Subcutaneous adipose tissue (tissue), 4 donors: ENCODE results near the gene WT1. TPM values are rescaled to one million over a fixed set of nuclear protein-coding genes. Genes with fewer than 3 reads are reported as not detected.

Source experiments
- total RNA-seq, 4 donors: library from RNA; depleted of rRNA; stranded (reverse); fragments of >200 nt; gene quantifications; one replicate each; pipeline ENCODE4 v1.1.0, GENCODE V29; 2016
- TF ChIP-seq, protein P1 (sequence below): fragments of 450-650 bp; IDR thresholded peaks from one replicate; pipeline ENCODE4 v1.5.1; 2016; ENCODE audit warnings: low read depth, mild to moderate bottlenecking, control low read depth, antibody characterized with exemption, moderate library complexity

The WT1 gene
- total RNA-seq, 4 donors from 2014 or later: 0.82 TPM; not detected in 3

DNA sequence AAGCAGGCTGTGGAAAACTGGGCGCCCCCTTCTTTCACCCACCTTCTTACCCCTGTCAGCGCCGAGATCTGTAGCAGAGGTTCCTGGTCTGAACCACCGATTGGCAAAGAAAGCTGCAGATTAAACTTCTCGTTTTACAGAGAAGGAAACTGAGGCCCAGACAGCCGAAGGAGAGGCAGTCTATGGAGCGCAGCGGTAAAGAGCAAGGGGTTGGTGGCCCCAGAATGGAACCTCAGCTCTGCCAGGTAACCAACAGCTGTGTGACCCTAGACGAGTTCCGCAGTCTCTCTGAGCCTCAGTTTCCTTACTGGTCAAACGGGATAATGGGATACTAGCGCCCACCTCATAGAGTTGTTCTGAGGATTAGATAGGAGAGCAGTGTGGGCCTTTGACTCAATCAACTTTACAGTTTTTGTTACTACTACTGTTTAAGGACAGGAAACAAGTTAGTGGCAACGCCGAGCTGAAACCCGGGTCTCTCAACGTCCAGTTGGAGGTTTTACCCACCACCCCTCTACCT lies 3.1 kb upstream of the WT1 start:
- TF ChIP-seq, protein P1, sequence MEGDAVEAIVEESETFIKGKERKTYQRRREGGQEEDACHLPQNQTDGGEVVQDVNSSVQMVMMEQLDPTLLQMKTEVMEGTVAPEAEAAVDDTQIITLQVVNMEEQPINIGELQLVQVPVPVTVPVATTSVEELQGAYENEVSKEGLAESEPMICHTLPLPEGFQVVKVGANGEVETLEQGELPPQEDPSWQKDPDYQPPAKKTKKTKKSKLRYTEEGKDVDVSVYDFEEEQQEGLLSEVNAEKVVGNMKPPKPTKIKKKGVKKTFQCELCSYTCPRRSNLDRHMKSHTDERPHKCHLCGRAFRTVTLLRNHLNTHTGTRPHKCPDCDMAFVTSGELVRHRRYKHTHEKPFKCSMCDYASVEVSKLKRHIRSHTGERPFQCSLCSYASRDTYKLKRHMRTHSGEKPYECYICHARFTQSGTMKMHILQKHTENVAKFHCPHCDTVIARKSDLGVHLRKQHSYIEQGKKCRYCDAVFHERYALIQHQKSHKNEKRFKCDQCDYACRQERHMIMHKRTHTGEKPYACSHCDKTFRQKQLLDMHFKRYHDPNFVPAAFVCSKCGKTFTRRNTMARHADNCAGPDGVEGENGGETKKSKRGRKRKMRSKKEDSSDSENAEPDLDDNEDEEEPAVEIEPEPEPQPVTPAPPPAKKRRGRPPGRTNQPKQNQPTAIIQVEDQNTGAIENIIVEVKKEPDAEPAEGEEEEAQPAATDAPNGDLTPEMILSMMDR: no peak

- TF ChIP-seq, protein P1: no peak
These were observed 2.4 kb upstream of the WT1 start for GRCh38 chr11:32437495-32438345.

- TF ChIP-seq, protein P1: no peak
These were observed 1.6 kb upstream of the WT1 start for GRCh38 chr11:32436751-32437494.

DNA sequence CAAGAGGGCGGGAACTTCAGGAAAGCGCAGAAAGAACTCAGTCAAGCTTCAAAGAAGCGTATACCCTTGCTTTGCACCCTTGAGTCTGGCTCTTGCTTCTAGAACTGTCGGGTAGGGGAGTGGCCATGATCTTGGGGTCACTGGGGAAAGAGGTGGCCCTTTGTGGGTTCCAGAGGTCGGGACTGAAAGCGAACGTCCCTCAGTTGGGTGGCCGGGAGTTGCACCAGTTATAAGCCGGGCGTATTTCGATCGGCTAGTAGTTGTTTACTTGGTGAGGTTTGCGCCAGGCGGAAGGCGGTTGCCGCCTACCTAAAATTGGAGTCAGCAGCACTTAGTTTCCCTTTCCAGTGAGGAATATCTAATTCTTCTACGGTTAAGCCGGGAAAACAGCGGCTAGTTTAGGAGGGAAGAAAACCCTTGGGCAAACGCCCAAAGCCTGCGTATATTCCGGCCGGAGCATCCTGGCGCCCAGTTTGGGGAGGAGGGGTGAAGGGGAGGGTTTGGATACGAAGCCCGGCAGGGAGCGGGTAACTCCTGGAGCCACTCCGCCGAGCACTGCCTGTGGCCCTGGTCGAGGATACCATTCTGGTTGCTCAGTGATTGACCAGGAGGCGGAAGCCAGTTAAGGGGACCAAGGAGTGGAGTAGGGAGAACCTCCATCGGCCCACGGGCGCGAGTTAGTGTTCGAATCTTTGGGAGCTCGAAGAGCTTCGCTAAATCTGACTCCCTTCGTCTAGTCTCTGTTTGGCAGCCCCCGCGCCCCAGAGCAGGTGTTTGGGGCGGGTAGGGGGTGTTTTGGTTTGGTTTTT lies 807 bp upstream of the WT1 start:
- TF ChIP-seq, protein P1: no peak

DNA sequence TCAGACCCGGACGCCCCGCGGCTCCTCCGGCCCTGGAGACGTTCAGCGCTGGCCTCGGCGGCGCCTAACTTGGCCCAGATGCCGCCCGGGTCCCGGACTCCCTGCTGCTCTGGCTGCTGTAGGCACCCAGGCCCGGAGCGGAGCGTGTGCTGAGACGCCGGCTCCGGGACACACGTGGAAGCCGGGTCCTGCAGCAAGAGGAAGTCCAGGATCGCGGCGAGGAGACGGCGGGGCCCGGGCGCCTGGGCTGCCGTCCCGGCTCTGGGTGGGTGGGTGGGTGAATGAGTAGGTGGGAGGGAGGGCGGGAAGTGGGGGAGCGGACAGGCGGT lies 223 bp downstream of the WT1 start:
- TF ChIP-seq, protein P1: no peak

GRCh38 chr11:32434356-32435151 lies 785 bp downstream of the WT1 start:
- TF ChIP-seq, protein P1: no peak
